Regular cardiac myocyte (primary cell): ENCODE results near the gene OR4K14. TPM values are rescaled to one million over a fixed set of nuclear protein-coding genes. Genes with fewer than 3 reads are reported as not detected.

ENCODE experiments used
- total RNA-seq: library from RNA; depleted of rRNA; stranded (reverse); fragments of >200 nt; gene quantifications from 2 replicates; pipeline ENCODE4 v1.2.3, GENCODE V29; 2014

The OR4K14 gene, protein sequence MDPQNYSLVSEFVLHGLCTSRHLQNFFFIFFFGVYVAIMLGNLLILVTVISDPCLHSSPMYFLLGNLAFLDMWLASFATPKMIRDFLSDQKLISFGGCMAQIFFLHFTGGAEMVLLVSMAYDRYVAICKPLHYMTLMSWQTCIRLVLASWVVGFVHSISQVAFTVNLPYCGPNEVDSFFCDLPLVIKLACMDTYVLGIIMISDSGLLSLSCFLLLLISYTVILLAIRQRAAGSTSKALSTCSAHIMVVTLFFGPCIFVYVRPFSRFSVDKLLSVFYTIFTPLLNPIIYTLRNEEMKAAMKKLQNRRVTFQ
- total RNA-seq, result not detected in 2 replicates

DNA sequence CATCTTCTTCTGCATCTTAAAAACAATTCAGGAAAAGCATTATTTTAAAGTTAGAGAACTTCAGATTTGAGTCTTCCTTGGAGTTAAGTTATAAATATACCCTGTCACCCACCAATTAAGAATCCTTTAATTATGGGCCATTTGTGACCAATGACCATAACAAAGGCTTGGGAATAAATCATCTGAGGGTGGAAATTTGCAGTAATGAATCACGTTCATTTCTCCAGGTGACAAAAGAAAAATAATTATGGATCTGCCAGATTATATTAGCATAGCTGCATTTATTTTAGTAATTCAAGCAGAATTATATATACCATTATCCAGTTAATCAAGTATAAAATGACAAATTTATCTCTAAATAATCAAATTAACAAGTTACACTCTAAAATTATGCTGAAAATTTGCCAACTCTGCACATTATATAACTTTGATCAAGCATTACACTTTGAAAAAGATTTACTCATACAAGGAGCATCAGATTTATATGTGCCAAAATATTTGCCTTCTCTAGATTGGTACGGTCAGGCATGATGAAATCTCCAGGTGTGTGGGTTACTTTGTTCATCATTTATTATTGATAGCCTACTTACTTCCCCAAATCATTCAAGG, at the start of gene OR4K14:
OR4K14 (minus strand) TSS at position 51 of the 609 bp plus-strand sequence. CDS start 4,114 bp downstream, outside the sequence.

DNA sequence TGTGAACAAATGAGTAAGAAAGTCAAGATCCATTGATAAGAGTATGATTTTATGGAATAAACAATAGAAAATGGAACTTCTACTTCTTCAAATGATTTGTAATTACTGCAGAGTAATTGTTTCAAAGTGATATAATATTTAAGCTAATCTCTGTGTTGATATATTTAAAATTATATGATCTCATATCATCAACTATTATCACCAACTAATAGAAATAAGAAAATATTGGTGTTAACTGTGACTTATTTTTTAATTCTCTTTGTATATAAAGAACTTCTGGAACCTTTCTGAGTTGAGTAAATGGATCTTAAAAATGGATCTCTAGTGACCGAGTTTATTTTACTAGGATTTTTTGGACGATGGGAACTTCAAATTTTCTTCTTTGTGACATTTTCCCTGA, 40.6 kb upstream of the OR4K14 start, which contains the start of gene OR4L1:
OR4L1 (plus strand) TSS at position 301 of the 400 bp plus-strand sequence; CDS start at position 301, 0 bp downstream.

DNA sequence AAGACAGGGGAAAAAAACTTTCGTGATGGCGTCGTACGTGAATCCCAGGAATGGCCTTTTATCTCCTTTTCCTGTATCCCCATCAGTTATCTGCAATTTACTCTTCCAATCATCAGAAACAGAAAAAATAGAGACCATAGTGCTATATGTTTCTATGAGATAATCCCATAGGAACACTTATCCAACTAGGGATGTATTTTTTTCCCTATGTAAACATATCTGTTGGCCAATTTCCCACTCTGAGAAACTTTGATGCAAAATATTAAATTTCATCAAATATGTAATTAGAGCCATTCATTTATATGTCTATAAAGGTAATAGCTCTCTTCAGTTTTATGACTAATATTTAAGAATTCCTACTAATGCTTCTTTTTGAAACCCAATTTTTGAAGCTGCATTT, 16.8 kb upstream of the OR4K14 start, which contains the start of gene OR4K13:
OR4K13 (minus strand) TSS at position 101 of the 400 bp plus-strand sequence. CDS start 1,280 bp downstream, outside the sequence.

DNA sequence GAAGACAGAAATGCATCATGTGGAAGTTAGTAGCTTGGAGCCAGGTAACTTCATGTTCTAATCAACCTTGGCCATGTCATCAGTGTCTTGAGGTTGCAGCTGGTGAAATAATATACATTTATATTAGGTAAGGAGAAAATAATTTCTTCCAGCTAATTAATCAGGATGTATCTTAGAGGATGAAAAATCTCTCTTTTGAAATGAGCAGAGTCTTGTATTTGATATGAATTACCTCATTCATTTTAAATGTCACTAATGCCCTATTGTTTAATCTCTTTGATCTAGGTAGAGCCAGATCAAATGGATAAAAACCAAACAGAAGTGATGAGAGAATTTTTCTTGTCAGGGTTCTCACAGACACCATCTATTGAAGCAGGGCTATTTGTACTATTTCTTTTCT, 17.2 kb downstream of the OR4K14 start, which contains the start of gene OR4Q2:
OR4Q2 (plus strand) TSS at position 301 of the 400 bp plus-strand sequence.

DNA sequence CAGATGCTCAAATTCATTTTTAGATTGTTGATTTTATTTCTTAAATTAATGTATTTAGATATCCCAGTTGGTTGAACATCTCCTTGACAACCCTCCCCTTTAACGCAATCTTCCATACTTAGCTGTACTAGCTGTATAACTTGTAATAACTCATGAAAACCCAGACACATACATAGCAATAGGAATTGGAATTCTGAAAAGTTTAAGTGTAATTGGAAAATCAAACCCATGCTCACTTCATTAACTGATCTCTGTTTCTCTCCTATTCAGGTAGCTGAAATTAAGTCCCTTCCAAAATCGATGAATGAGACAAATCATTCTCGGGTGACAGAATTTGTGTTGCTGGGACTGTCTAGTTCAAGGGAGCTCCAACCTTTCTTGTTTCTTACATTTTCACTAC, 43.8 kb downstream of the OR4K14 start, which contains the start of gene OR4K15:
OR4K15 (plus strand) TSS at position 301 of the 400 bp plus-strand sequence; CDS start at position 301, 0 bp downstream.

Other genes starting within 250 kb of the OR4K14 start
- not detected in 2 replicates for gene OR4M1, start 245.8 kb downstream of the OR4K14 start, total RNA-seq
- not detected in 2 replicates for gene OR4N2, start 215.5 kb downstream of the OR4K14 start, total RNA-seq
- not detected in 2 replicates for gene OR4K2, start 144.2 kb downstream of the OR4K14 start, total RNA-seq
- not detected in 2 replicates for gene OR4K5, start 98.7 kb downstream of the OR4K14 start, total RNA-seq
- gene OR4K1, start 88.4 kb downstream of the OR4K14 start, total RNA-seq, result not detected in 2 replicates
- gene OR4K15, start 43.7 kb downstream of the OR4K14 start, total RNA-seq, result not detected in 2 replicates
- gene OR4Q2, start 17.1 kb downstream of the OR4K14 start, total RNA-seq, result not detected in 2 replicates
- gene OR4K13, start 16.7 kb upstream of the OR4K14 start, total RNA-seq, result not detected in 2 replicates
- gene OR4L1, start 40.7 kb upstream of the OR4K14 start, total RNA-seq, result not detected in 2 replicates
- gene OR4K17, start 91.4 kb upstream of the OR4K14 start, total RNA-seq, result not detected in 2 replicates
- not detected in 2 replicates for gene OR4N5, start 119.5 kb upstream of the OR4K14 start, total RNA-seq
- gene OR11G2, start 171.6 kb upstream of the OR4K14 start, total RNA-seq, result not detected in 2 replicates
- gene OR11H6, start 204.4 kb upstream of the OR4K14 start, total RNA-seq, result not detected in 2 replicates
- not detected in 2 replicates for gene OR11H7, start 209.7 kb upstream of the OR4K14 start, total RNA-seq
- not detected in 2 replicates for gene OR11H4, start 220.0 kb upstream of the OR4K14 start, total RNA-seq